CD14-positive monocyte (primary cell): Measurements from ENCODE around the gene TGFB2. TPM values are rescaled to one million over a fixed set of nuclear protein-coding genes. Genes with fewer than 3 reads are reported as not detected.

ENCODE experiments used
- DNase-seq, 3 donors: peaks; one replicate each; pipeline ENCODE4 v3.0.0-alpha.2; 2011 to 2022
- H2AFZ ChIP-seq: 2 replicates; pipeline ENCODE4 v1.6.0; 2012; ENCODE audit warnings: mild to moderate bottlenecking, low read depth, low read length, inconsistent platforms; ENCODE audit not compliant: insufficient read depth, poor library complexity, severe bottlenecking
- H3K27ac ChIP-seq, 2 donors: 1 replicate in 1 of 2; 2 replicates in 1 of 2; pipeline ENCODE4 v1.5.1; 2012 to 2013; ENCODE audit warnings: low read length in 2 of 2, control low read depth in 1 of 2, inconsistent platforms in 1 of 2, low read depth in 1 of 2, mild to moderate bottlenecking in 1 of 2
- H3K27me3 ChIP-seq, 2 donors: one replicate each; pipeline versions ENCODE4 v1.6.0 to v1.6.1; 2011 to 2013; ENCODE audit warnings: low read length in 2 of 2; ENCODE audit not compliant: control insufficient read depth in 2 of 2, insufficient read depth in 2 of 2
- H3K36me3 ChIP-seq, 2 donors: replicated peaks in 1 of 2; 1 replicate in 1 of 2; 2 replicates in 1 of 2; pipeline versions ENCODE4 v1.5.1 to v1.6.1; 2012 to 2013; ENCODE audit warnings: low read length in 2 of 2, control low read depth in 1 of 2, inconsistent platforms in 1 of 2, mild to moderate bottlenecking in 1 of 2; ENCODE audit not compliant: insufficient read depth in 2 of 2, control insufficient read depth in 1 of 2
- H3K4me1 ChIP-seq, 2 donors: 1 replicate in 1 of 2; 2 replicates in 1 of 2; pipeline versions ENCODE4 v1.5.1 to v1.6.1; 2012 to 2013; ENCODE audit warnings: low read length in 2 of 2, control low read depth in 1 of 2, inconsistent platforms in 1 of 2, mild to moderate bottlenecking in 1 of 2, moderate library complexity in 1 of 2; ENCODE audit not compliant: insufficient read depth in 2 of 2, control insufficient read depth in 1 of 2
- H3K4me2 ChIP-seq: replicated peaks from 2 replicates; pipeline ENCODE3; 2012; ENCODE audit warnings: low read length, moderate library complexity, mild to moderate bottlenecking; ENCODE audit not compliant: poor library complexity, severe bottlenecking; ENCODE audit errors: extremely low read depth
- H3K4me3 ChIP-seq, 3 experiments: fragments of 200-600 bp in 1 of 3; sonication (generic) in 1 of 3; replicated peaks in 1 of 3; 1 replicate in 2 of 3; 2 replicates in 1 of 3; pipeline ENCODE4 v1.5.1; 2011 to 2013; ENCODE audit warnings: low read length in 3 of 3, mild to moderate bottlenecking in 3 of 3, control low read depth in 2 of 3, low read depth in 2 of 3, inconsistent platforms in 1 of 3, moderate library complexity in 1 of 3
- H3K79me2 ChIP-seq: 2 replicates; pipeline ENCODE4 v1.6.0; 2012; ENCODE audit warnings: mild to moderate bottlenecking, control low read depth, inconsistent platforms, low read length, moderate library complexity; ENCODE audit not compliant: insufficient read depth
- H3K9ac ChIP-seq: 2 replicates; pipeline ENCODE4 v1.6.0; 2017; ENCODE audit warnings: low read length, mild to moderate bottlenecking; ENCODE audit not compliant: insufficient read depth, poor library complexity, severe bottlenecking
- H3K9me3 ChIP-seq, 2 donors: replicated peaks in 1 of 2; 1 replicate in 1 of 2; 2 replicates in 1 of 2; pipeline versions ENCODE4 v1.5.1 to v1.6.1; 2012 to 2013; ENCODE audit warnings: low read length in 2 of 2, control low read depth in 1 of 2; ENCODE audit not compliant: control insufficient read depth in 1 of 2, insufficient read depth in 1 of 2
- H4K20me1 ChIP-seq: 2 replicates; pipeline ENCODE4 v1.6.0; 2012; ENCODE audit warnings: mild to moderate bottlenecking, low read length, control low read depth, moderate library complexity; ENCODE audit not compliant: insufficient read depth
- H3K27ac Mint-ChIP-seq, 7 donors: one replicate each; pipeline ENCODE4 v1.8.0; 2020; ENCODE audit warnings: mild to moderate bottlenecking in 7 of 7, mixed read lengths in 7 of 7, moderate library complexity in 6 of 7, inconsistent platforms in 2 of 7
- H3K27me3 Mint-ChIP-seq, 3 donors: one replicate each; pipeline ENCODE4 v1.8.0; 2021 to 2022; ENCODE audit warnings: low read depth in 3 of 3, mild to moderate bottlenecking in 3 of 3, mixed read lengths in 3 of 3, moderate library complexity in 3 of 3, inconsistent platforms in 1 of 3
- H3K36me3 Mint-ChIP-seq, 2 donors: one replicate each; pipeline ENCODE4 v1.8.0; 2020; ENCODE audit warnings: mixed read lengths in 2 of 2, inconsistent platforms in 1 of 2, mild to moderate bottlenecking in 1 of 2
- H3K4me1 Mint-ChIP-seq: one replicate; pipeline ENCODE4 v1.8.0; 2020; ENCODE audit warnings: mild to moderate bottlenecking, mixed read lengths
- H3K4me3 Mint-ChIP-seq, 2 donors: one replicate each; pipeline ENCODE4 v1.8.0; 2020; ENCODE audit warnings: mild to moderate bottlenecking in 2 of 2, mixed read lengths in 2 of 2, moderate library complexity in 1 of 2
- H3K9me3 Mint-ChIP-seq, 7 donors: one replicate each; pipeline ENCODE4 v1.8.0; 2020 to 2022; ENCODE audit warnings: mixed read lengths in 7 of 7, mild to moderate bottlenecking in 6 of 7, moderate library complexity in 6 of 7, inconsistent platforms in 2 of 7
- WGBS: methylation state at CpG from one replicate; pipeline ENCODE4 v1.1.5; 2013; ENCODE audit warnings: missing lambda C conversion rate; ENCODE audit not compliant: insufficient coverage; 5-methylcytosine and 5-hydroxymethylcytosine counted together
- intact Hi-C, 2 donors: fragments of 100-400 bp; cut with micrococcal nuclease; formaldehyde crosslinking; loops; one replicate each; pipeline versions ENCODE4 v1.15.0 to v1.15.1; 2023
- polyA plus RNA-seq, 3 donors: library from polyadenylated mRNA; depleted of rRNA in 1 of 3; unstranded in 2 of 3; stranded (reverse) in 1 of 3; fragments of 300-500 nt in 2 of 3; fragments of >200 nt in 1 of 3; fragmentation: Illumina TruSeq in 2 of 3; gene quantifications; 1 replicate in 2 of 3; 2 replicates in 1 of 3; pipeline ENCODE4 v1.2.3, GENCODE V29; 2012 to 2021
- TF ChIP-seq, protein P1 (sequence below): fragments of 200-600 bp; IDR thresholded peaks from one replicate; pipeline ENCODE4 v1.8.0; 2022; ENCODE audit warnings: antibody characterized with exemption, mild to moderate bottlenecking

TGFB2 gene
- polyA plus RNA-seq, 3 donors: 0.01 TPM; not detected in 2

- H2AFZ ChIP-seq: no peak overlapping the region
- H3K4me3 ChIP-seq: no peak overlapping the region
- Mint-ChIP-seq H3K27ac (no peak overlapping the region), H3K36me3 (no peaks in the 10 kb centered on the region), H3K27me3 (peaks cover 40 to 81% (median 70%) of the 10 kb centered on the region in 3 donors), H3K4me3 (no peak overlapping the region), H3K9me3 (no peaks in the 10 kb centered on the region), H3K4me1 (peaks cover 5% of the 10 kb centered on the region)
- no peaks in the 10 kb centered on the region for H3K79me2 ChIP-seq
- TF ChIP-seq, protein P1, sequence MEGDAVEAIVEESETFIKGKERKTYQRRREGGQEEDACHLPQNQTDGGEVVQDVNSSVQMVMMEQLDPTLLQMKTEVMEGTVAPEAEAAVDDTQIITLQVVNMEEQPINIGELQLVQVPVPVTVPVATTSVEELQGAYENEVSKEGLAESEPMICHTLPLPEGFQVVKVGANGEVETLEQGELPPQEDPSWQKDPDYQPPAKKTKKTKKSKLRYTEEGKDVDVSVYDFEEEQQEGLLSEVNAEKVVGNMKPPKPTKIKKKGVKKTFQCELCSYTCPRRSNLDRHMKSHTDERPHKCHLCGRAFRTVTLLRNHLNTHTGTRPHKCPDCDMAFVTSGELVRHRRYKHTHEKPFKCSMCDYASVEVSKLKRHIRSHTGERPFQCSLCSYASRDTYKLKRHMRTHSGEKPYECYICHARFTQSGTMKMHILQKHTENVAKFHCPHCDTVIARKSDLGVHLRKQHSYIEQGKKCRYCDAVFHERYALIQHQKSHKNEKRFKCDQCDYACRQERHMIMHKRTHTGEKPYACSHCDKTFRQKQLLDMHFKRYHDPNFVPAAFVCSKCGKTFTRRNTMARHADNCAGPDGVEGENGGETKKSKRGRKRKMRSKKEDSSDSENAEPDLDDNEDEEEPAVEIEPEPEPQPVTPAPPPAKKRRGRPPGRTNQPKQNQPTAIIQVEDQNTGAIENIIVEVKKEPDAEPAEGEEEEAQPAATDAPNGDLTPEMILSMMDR: no peak
- no peak overlapping the region for H3K4me2 ChIP-seq
- DNase-seq: no peak
- H3K36me3 ChIP-seq: no peaks in the 10 kb centered on the region
- no peak overlapping the region for H3K9ac ChIP-seq
- peaks cover 48 to 57% of the 10 kb centered on the region in 2 donors for H3K27me3 ChIP-seq
- H4K20me1 ChIP-seq: no peaks in the 10 kb centered on the region
- no peak overlapping the region for H3K27ac ChIP-seq
- intact Hi-C loops: no loop called here
- H3K9me3 ChIP-seq: no peaks in the 10 kb centered on the region
- peaks cover 0 to 4% of the 10 kb centered on the region in 2 donors for H3K4me1 ChIP-seq
- no CpG with 5 or more reads among the region's 4 CpGs for WGBS
Measured at GRCh38 chr1:218382261-218382660, 37.1 kb downstream of the TGFB2 start.

DNA sequence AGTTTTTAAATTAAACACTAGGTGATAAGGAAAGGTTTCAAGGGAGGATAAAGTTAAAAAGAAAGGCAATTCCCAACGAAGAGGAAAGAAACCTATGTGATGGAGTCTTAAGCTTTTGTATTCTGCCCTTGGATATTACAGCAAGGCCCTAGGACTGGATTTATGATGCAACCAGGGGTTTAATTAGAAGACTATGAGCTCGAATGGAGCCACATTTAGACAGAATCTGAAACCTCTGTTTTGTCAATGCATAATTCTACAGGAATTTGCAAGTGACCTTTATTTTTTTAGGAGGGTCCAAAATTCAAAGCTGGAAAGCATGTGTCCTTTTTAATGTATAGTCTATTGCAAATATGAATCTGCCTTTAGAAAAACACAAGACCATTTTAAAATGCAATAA, 37.9 kb downstream of the TGFB2 start:
- H3K36me3 ChIP-seq: no peaks in the 10 kb centered on the region
- H3K4me3 Mint-ChIP-seq: peak overlapping the region in 1 of 2 donors; percentile 59
- DNase-seq: no peak
- no peaks in the 10 kb centered on the region for H3K4me1 ChIP-seq
- peaks cover 52 to 57% of the 10 kb centered on the region in 2 donors for H3K27me3 ChIP-seq
- H3K9ac ChIP-seq: no peak overlapping the region
- no peaks in the 10 kb centered on the region for H3K9me3 ChIP-seq
- TF ChIP-seq, protein P1: no peak
- 56% methylated on average over 1 of the region's 2 CpGs for WGBS
- H4K20me1 ChIP-seq: no peaks in the 10 kb centered on the region
- no peaks in the 10 kb centered on the region for H3K9me3 Mint-ChIP-seq
- no peak overlapping the region for H2AFZ ChIP-seq
- H3K27me3 Mint-ChIP-seq: peaks cover 43 to 80% (median 73%) of the 10 kb centered on the region in 3 donors
- H3K4me1 Mint-ChIP-seq: no peaks in the 10 kb centered on the region
- H3K27ac Mint-ChIP-seq: no peak overlapping the region
- H3K27ac ChIP-seq: no peak overlapping the region
- intact Hi-C loops: no loop called here
- H3K4me2 ChIP-seq: no peak overlapping the region
- H3K36me3 Mint-ChIP-seq: no peaks in the 10 kb centered on the region
- no peaks in the 10 kb centered on the region for H3K79me2 ChIP-seq
- no peak overlapping the region for H3K4me3 ChIP-seq
